Parathyroid adenoma (tissue), 2 donors: Measurements from ENCODE around the gene RHEX.

Experiments
- H2AFZ ChIP-seq: fragments of 300-600 bp; sonication (generic); one replicate; pipeline ENCODE4 v1.7.0; 2017; ENCODE audit warnings: antibody characterized with exemption, mild to moderate bottlenecking
- H3K27ac ChIP-seq: fragments of 300-600 bp; sonication (generic); one replicate; pipeline ENCODE4 v1.7.0; 2017
- H3K27me3 ChIP-seq: fragments of 300-600 bp; sonication (generic); one replicate; pipeline ENCODE4 v1.7.0; 2017; ENCODE audit warnings: low read length; ENCODE audit not compliant: control insufficient read depth, insufficient read depth
- H3K36me3 ChIP-seq: fragments of 300-600 bp; sonication (generic); one replicate; pipeline ENCODE4 v1.7.0; 2017; ENCODE audit warnings: low read length; ENCODE audit not compliant: control insufficient read depth, insufficient read depth
- H3K4me1 ChIP-seq: fragments of 300-600 bp; sonication (generic); one replicate; pipeline ENCODE4 v1.7.0; 2017; ENCODE audit warnings: control low read depth
- H3K4me2 ChIP-seq: fragments of 300-600 bp; sonication (generic); one replicate; pipeline ENCODE4 v1.7.0; 2017; ENCODE audit warnings: low read length
- H3K4me3 ChIP-seq: fragments of 300-600 bp; sonication (generic); one replicate; pipeline ENCODE4 v1.7.0; 2017; ENCODE audit warnings: low read depth, low read length
- H3K79me2 ChIP-seq: fragments of 300-600 bp; sonication (generic); one replicate; pipeline ENCODE4 v1.7.0; 2017; ENCODE audit warnings: control low read depth
- H3K9ac ChIP-seq: fragments of 300-600 bp; sonication (generic); one replicate; pipeline ENCODE4 v1.7.0; 2017; ENCODE audit warnings: mild to moderate bottlenecking
- H3K9me3 ChIP-seq: fragments of 300-600 bp; sonication (generic); one replicate; pipeline ENCODE4 v1.7.0; 2017; ENCODE audit warnings: low read length; ENCODE audit not compliant: control insufficient read depth
- CTCF ChIP-seq: fragments of 300-600 bp; sonication (generic); IDR thresholded peaks from one replicate; pipeline ENCODE4 v1.7.0; 2017; ENCODE audit warnings: antibody characterized with exemption, mild to moderate bottlenecking
- donor health status: primary hyperparathyroidism.

Gene RHEX

GRCh38 chr1:206087091-206087490, 34.1 kb downstream of the RHEX start:
- Histone ChIP-seq H3K9me3 (no peaks in the 10 kb centered on the region), H2AFZ (no peak overlapping the region), H3K4me3 (no peak overlapping the region), H3K36me3 (no peaks in the 10 kb centered on the region), H3K4me1 (no peaks in the 10 kb centered on the region), H3K27me3 (no peaks in the 10 kb centered on the region), H3K79me2 (no peaks in the 10 kb centered on the region), H3K9ac (no peak overlapping the region), H3K4me2 (no peak overlapping the region), H3K27ac (no peak overlapping the region)
- no peak for TF ChIP-seq CTCF

DNA sequence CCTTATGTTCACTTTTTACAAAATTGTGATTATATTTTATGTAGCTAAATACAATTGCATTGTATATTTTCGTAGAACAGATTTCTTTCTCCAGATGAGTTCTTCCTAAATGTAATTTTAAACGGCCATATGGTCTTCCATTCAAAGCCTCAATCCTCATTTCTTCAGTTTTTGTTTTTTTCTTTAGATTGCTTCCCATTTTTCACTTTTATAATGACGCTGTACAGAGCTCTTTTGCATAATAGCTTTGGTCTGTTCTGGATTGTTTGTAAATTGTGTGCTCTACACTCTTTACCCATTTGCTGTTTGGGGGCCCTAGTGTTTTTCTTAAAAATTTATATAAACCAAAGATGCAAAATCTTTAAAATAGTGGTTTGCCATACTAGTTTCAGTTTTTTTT, 36.4 kb downstream of the RHEX start:
- TF ChIP-seq CTCF: no peak
- no peak overlapping the region for H3K4me3 ChIP-seq

GRCh38 chr1:206094024-206094423, 41.1 kb downstream of the RHEX start:
- H3K9me3 ChIP-seq: no peaks in the 10 kb centered on the region
- no peak overlapping the region for H3K9ac ChIP-seq
- no peaks in the 10 kb centered on the region for H3K36me3 ChIP-seq
- no peak overlapping the region for H3K4me2 ChIP-seq
- H3K27me3 ChIP-seq: no peaks in the 10 kb centered on the region
- no peaks in the 10 kb centered on the region for H3K4me1 ChIP-seq
- H3K27ac ChIP-seq: no peak overlapping the region
- TF ChIP-seq CTCF: no peak
- no peak overlapping the region for H3K4me3 ChIP-seq
- no peaks in the 10 kb centered on the region for H3K79me2 ChIP-seq
- no peak overlapping the region for H2AFZ ChIP-seq

More for the DNA sequence above, 36.4 kb downstream of the RHEX start:
- Histone ChIP-seq H3K9ac (no peak overlapping the region), H3K9me3 (no peaks in the 10 kb centered on the region), H2AFZ (no peak overlapping the region), H3K27ac (no peak overlapping the region), H3K79me2 (no peaks in the 10 kb centered on the region), H3K4me1 (no peaks in the 10 kb centered on the region), H3K27me3 (no peaks in the 10 kb centered on the region), H3K4me2 (no peak overlapping the region), H3K36me3 (no peaks in the 10 kb centered on the region)

- TF ChIP-seq CTCF: no peak
- H3K27ac ChIP-seq: no peak overlapping the region
- H2AFZ ChIP-seq: no peak overlapping the region
- no peaks in the 10 kb centered on the region for H3K36me3 ChIP-seq
- no peak overlapping the region for H3K4me3 ChIP-seq
- no peaks in the 10 kb centered on the region for H3K27me3 ChIP-seq
- no peaks in the 10 kb centered on the region for H3K9me3 ChIP-seq
- H3K9ac ChIP-seq: no peak overlapping the region
- no peak overlapping the region for H3K4me2 ChIP-seq
- H3K4me1 ChIP-seq: no peaks in the 10 kb centered on the region
- H3K79me2 ChIP-seq: no peaks in the 10 kb centered on the region
These were observed 44.4 kb downstream of the RHEX start for GRCh38 chr1:206097381-206097780.

- H3K27me3 ChIP-seq: no peaks in the 10 kb centered on the region
- TF ChIP-seq CTCF: no peak
- no peak overlapping the region for H2AFZ ChIP-seq
- no peak overlapping the region for H3K27ac ChIP-seq
- H3K4me2 ChIP-seq: no peak overlapping the region
- no peaks in the 10 kb centered on the region for H3K4me1 ChIP-seq
- H3K79me2 ChIP-seq: no peaks in the 10 kb centered on the region
- H3K9me3 ChIP-seq: no peaks in the 10 kb centered on the region
- H3K9ac ChIP-seq: no peak overlapping the region
- H3K4me3 ChIP-seq: no peak overlapping the region
- H3K36me3 ChIP-seq: no peaks in the 10 kb centered on the region
These were observed 45.4 kb downstream of the RHEX start for GRCh38 chr1:206098242-206098919.
